ENCODE measurements around the gene PTDSS2. TPM values are rescaled to one million over a fixed set of nuclear protein-coding genes. Genes with fewer than 3 reads are reported as not detected.
"Not testable (repeated sequence)": the region's sequence is repeated elsewhere in the genome, so short reads cannot be mapped to it uniquely, and the experiment has no call there.

The PTDSS2 gene
- total RNA-seq, 1 experiment from 2014 or later: 28.2 TPM

GRCh38 chr11:434496-434895 is 15.6 kb upstream of the PTDSS2 start:
- no peaks in the 10 kb centered on the region for H3K27me3 Mint-ChIP-seq (ENCODE audit: insufficient read depth, unreplicated experiment)
- no peaks in the 10 kb centered on the region for H3K4me1 Mint-ChIP-seq (ENCODE audit: insufficient read depth, unreplicated experiment)
- no TSS peak for BruUV-seq (replicated peaks)
- H3K4me3 Mint-ChIP-seq (ENCODE audit: unreplicated experiment): no peak overlapping the region
- intact Hi-C loops (cut with micrococcal nuclease): no loop called here
- TF ChIP-seq CTCF (IDR thresholded peaks at IDR 0.05; ENCODE audit: unreplicated experiment): no peak
- peaks cover 3% of the 10 kb centered on the region for H3K36me3 Mint-ChIP-seq (ENCODE audit: insufficient read depth, unreplicated experiment)
- H3K27ac Mint-ChIP-seq (ENCODE audit: low read depth, unreplicated experiment): no peak overlapping the region
- ChIA-PET POLR2A (no interaction called here), CTCF (no interaction called here)
- no peaks in the 10 kb centered on the region for H3K9me3 Mint-ChIP-seq (ENCODE audit: unreplicated experiment)
- no peak for DNase-seq (ENCODE audit: unreplicated experiment)

- CTCF ChIA-PET; H3K9me3 Mint-ChIP-seq (ENCODE audit: unreplicated experiment); H3K4me3 Mint-ChIP-seq (ENCODE audit: unreplicated experiment); POLR2A ChIA-PET; intact Hi-C loops (cut with micrococcal nuclease); H3K36me3 Mint-ChIP-seq (ENCODE audit: insufficient read depth, unreplicated experiment); DNase-seq (ENCODE audit: unreplicated experiment); H3K27ac Mint-ChIP-seq (ENCODE audit: low read depth, unreplicated experiment); H3K27me3 Mint-ChIP-seq (ENCODE audit: insufficient read depth, unreplicated experiment); BruUV-seq (replicated peaks); H3K4me1 Mint-ChIP-seq (ENCODE audit: insufficient read depth, unreplicated experiment): not testable (repeated sequence)
Measured at GRCh38 chr11:434999-435740, 14.9 kb upstream of the PTDSS2 start.

GRCh38 chr11:437228-437870 is 12.7 kb upstream of the PTDSS2 start:
- no peaks in the 10 kb centered on the region for H3K9me3 Mint-ChIP-seq (ENCODE audit: unreplicated experiment)
- ChIA-PET POLR2A (no interaction called here), CTCF (no interaction called here)
- no peak overlapping the region for H3K27ac Mint-ChIP-seq (ENCODE audit: low read depth, unreplicated experiment)
- no TSS peak for BruUV-seq (replicated peaks)
- DNase-seq (ENCODE audit: unreplicated experiment): no peak
- H3K36me3 Mint-ChIP-seq (ENCODE audit: insufficient read depth, unreplicated experiment): no peaks in the 10 kb centered on the region
- H3K4me3 Mint-ChIP-seq (ENCODE audit: unreplicated experiment): no peak overlapping the region
- no peaks in the 10 kb centered on the region for H3K27me3 Mint-ChIP-seq (ENCODE audit: insufficient read depth, unreplicated experiment)
- H3K4me1 Mint-ChIP-seq (ENCODE audit: insufficient read depth, unreplicated experiment): no peaks in the 10 kb centered on the region
- no peak for TF ChIP-seq CTCF (IDR thresholded peaks at IDR 0.05; ENCODE audit: unreplicated experiment)
- intact Hi-C loops (cut with micrococcal nuclease): no loop called here

- Mint-ChIP-seq H3K36me3 (ENCODE audit: insufficient read depth, unreplicated experiment) (no peaks in the 10 kb centered on the region), H3K4me1 (ENCODE audit: insufficient read depth, unreplicated experiment) (no peaks in the 10 kb centered on the region), H3K9me3 (ENCODE audit: unreplicated experiment) (no peaks in the 10 kb centered on the region), H3K27me3 (ENCODE audit: insufficient read depth, unreplicated experiment) (no peaks in the 10 kb centered on the region), H3K4me3 (ENCODE audit: unreplicated experiment) (no peak overlapping the region), H3K27ac (ENCODE audit: low read depth, unreplicated experiment) (no peak overlapping the region)
- intact Hi-C loops (cut with micrococcal nuclease): no loop called here
- CTCF ChIA-PET: interaction anchor here (0.6 to 2.0 kb wide), 3 partner anchors 11 kb away, joined by 3 to 7 read pairs (median 4); no protein-coding TSS in a partner anchor
- TF ChIP-seq CTCF (IDR thresholded peaks at IDR 0.05; ENCODE audit: unreplicated experiment): no peak
- no peak for DNase-seq (ENCODE audit: unreplicated experiment)
- POLR2A ChIA-PET: interaction anchor here (0.9 kb wide), 1 partner anchor 16 kb away, joined by 3 read pairs; no protein-coding TSS in a partner anchor
- BruUV-seq (replicated peaks): no TSS peak
Measured at GRCh38 chr11:438101-438844, 11.8 kb upstream of the PTDSS2 start.

All from MCF 10A (cell line).